Skin of body (tissue), 3 donors: ENCODE data around the gene SYNGR1. TPM values are rescaled to one million over a fixed set of nuclear protein-coding genes. Genes with fewer than 3 reads are reported as not detected.

Experiments used
- DNase-seq: peaks from one replicate; lab custom pipeline; 2025; lab: John Stamatoyannopoulos, UW
- small RNA-seq: library from RNA; depleted of rRNA; stranded (forward); fragments of <200 nt; gene quantifications from one replicate; pipeline ENCODE3, GENCODE V24; 2014; ENCODE audit warnings: low replicate concordance
- total RNA-seq: library from RNA; depleted of rRNA; stranded (reverse); fragments of >200 nt; gene quantifications from one replicate; pipeline ENCODE4 v1.2.3, GENCODE V29; 2014

SYNGR1 gene
- total RNA-seq, 1 donor from 2014 or later = 14.6 TPM

- DNase-seq = no peak
These were observed 79.4 kb downstream of the SYNGR1 start for GRCh38 chr22:39429186-39429585.

- DNase-seq = no peak
These were observed 80.3 kb downstream of the SYNGR1 start for GRCh38 chr22:39429916-39430575.

GRCh38 chr22:39430576-39431150 lies 80.9 kb downstream of the SYNGR1 start:
- DNase-seq = no peak

- no peak for DNase-seq
These were observed 81.5 kb downstream of the SYNGR1 start for GRCh38 chr22:39431216-39431801.

GRCh38 chr22:39431821-39432251 lies 82.0 kb downstream of the SYNGR1 start:
- peak; percentile 10 for DNase-seq

- peak; percentile 15 for DNase-seq
These were observed 82.6 kb downstream of the SYNGR1 start for GRCh38 chr22:39432361-39432811.

- DNase-seq = no peak
These were observed 83.9 kb downstream of the SYNGR1 start for GRCh38 chr22:39433476-39434242.

- DNase-seq = no peak
These were observed 84.5 kb downstream of the SYNGR1 start for GRCh38 chr22:39434243-39434653.

- no peak for DNase-seq
These were observed 84.9 kb downstream of the SYNGR1 start for GRCh38 chr22:39434721-39435120.

Small RNA genes within 50 kb of the gene (small RNA-seq; reads per million reads assigned to genes)
- gene SNORD43 (not detected), gene SNORD83A (2,896 reads per million, percentile 99 among the genes with 10 or more reads in this experiment), gene SNORD83B (not detected)

Other genes starting within 250 kb of the SYNGR1 start
- 4.0 TPM for gene CBX7, start 197.3 kb upstream of the SYNGR1 start, total RNA-seq
- 10.9 TPM for gene PDGFB, start 105.0 kb upstream of the SYNGR1 start, total RNA-seq
- 2,417 TPM for gene RPL3, start 30.4 kb upstream of the SYNGR1 start, total RNA-seq
- gene TAB1, start 49.8 kb downstream of the SYNGR1 start, total RNA-seq = 10.9 TPM
- 4.2 TPM for gene MGAT3, start 107.0 kb downstream of the SYNGR1 start, total RNA-seq
- gene MIEF1, start 152.3 kb downstream of the SYNGR1 start, total RNA-seq = 10.7 TPM
- gene ATF4, start 170.6 kb downstream of the SYNGR1 start, total RNA-seq = 125 TPM
- 31.1 TPM for gene RPS19BP1, start 182.8 kb downstream of the SYNGR1 start, total RNA-seq
- 0.20 TPM for gene CACNA1I, start 220.8 kb downstream of the SYNGR1 start, total RNA-seq